ENCODE measurements around the gene MFNG.
"Not testable (repeated sequence)": the region's sequence is repeated elsewhere in the genome, so short reads cannot be mapped to it uniquely, and the experiment has no call there.

DNA sequence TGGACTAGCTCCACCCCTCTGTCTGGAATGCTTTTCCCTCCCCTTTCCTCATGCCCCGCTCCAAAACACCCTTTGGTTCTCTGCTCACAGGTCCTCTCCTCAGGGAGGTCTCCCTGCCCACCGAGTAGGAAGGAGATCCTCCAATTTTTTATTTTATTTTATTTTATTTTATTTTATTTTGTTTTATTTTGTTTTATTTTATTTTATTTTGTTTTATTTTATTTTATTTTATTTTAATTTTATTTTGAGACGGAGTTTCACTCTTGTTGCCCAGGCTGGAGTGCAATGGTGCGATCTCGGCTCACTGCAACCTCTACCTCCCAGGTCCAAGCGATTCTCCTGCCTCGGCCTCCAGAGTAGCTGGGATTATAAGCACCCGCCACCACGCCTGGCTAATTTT lies 41.8 kb upstream of the MFNG start:
- TF ChIP-seq, protein P1, sequence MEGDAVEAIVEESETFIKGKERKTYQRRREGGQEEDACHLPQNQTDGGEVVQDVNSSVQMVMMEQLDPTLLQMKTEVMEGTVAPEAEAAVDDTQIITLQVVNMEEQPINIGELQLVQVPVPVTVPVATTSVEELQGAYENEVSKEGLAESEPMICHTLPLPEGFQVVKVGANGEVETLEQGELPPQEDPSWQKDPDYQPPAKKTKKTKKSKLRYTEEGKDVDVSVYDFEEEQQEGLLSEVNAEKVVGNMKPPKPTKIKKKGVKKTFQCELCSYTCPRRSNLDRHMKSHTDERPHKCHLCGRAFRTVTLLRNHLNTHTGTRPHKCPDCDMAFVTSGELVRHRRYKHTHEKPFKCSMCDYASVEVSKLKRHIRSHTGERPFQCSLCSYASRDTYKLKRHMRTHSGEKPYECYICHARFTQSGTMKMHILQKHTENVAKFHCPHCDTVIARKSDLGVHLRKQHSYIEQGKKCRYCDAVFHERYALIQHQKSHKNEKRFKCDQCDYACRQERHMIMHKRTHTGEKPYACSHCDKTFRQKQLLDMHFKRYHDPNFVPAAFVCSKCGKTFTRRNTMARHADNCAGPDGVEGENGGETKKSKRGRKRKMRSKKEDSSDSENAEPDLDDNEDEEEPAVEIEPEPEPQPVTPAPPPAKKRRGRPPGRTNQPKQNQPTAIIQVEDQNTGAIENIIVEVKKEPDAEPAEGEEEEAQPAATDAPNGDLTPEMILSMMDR (IDR thresholded peaks at IDR 0.05), result not testable (repeated sequence)
- TF ChIP-seq POLR2A (IDR thresholded peaks at IDR 0.05), result not testable (repeated sequence)
